GM12865 (cell line): Measurements from ENCODE around the gene ZBTB25.

Source experiments
- DNase-seq: peaks from one replicate; pipeline ENCODE4 v3.0.0; 2010; ENCODE audit warnings: low read depth
- H3K4me3 ChIP-seq: 2 replicates; pipeline ENCODE4 v1.5.1; 2011; ENCODE audit warnings: mild to moderate bottlenecking, low read depth, low read length, control low read depth
- CTCF ChIP-seq: IDR thresholded peaks from 2 replicates; pipeline ENCODE4 v1.5.1; 2011; ENCODE audit warnings: low read length, control low read depth, low read depth, inconsistent platforms; ENCODE audit not compliant: insufficient read depth; ENCODE audit errors: missing control alignments

ZBTB25 gene

GRCh38 chr14:64541972-64542835 is 38.6 kb upstream of the ZBTB25 start:
- no peak for DNase-seq
- no peak for TF ChIP-seq CTCF
- no peak overlapping the region for H3K4me3 ChIP-seq

GRCh38 chr14:64541261-64541971 is 37.8 kb upstream of the ZBTB25 start:
- DNase-seq, result peak; percentile 24
- no peak for TF ChIP-seq CTCF
- H3K4me3 ChIP-seq, result no peak overlapping the region

- TF ChIP-seq CTCF, result peak; percentile 68
- DNase-seq, result peak; percentile 99
- H3K4me3 ChIP-seq, result peak within 1 kb of the TSS; percentile 82
These were observed 36.9 kb upstream of the ZBTB25 start, which contains the start of gene HSPA2 for GRCh38 chr14:64540208-64541202. HSPA2 (plus strand) TSS chr14:64540741; CDS start chr14:64540850, 109 bp downstream.

- DNase-seq, result no peak
- no peak overlapping the region for H3K4me3 ChIP-seq
- TF ChIP-seq CTCF, result no peak
These were observed 33.0 kb upstream of the ZBTB25 start for GRCh38 chr14:64536488-64537245.

- DNase-seq, result no peak
- H3K4me3 ChIP-seq, result no peak overlapping the region
- TF ChIP-seq CTCF, result no peak
These were observed 27.9 kb upstream of the ZBTB25 start for GRCh38 chr14:64531567-64531966.

- no peak for DNase-seq
- H3K4me3 ChIP-seq, result no peak overlapping the region
- no peak for TF ChIP-seq CTCF
These were observed 21.7 kb upstream of the ZBTB25 start for GRCh38 chr14:64525354-64525753.
